Hematopoietic multipotent progenitor cell treated with erythropoietin and hydrocortisone succinate and interleukin-3 and kit ligand, for 8 days (in vitro differentiated cells): ENCODE results near the gene HOXB5.
A peak's percentile ranks its signal among the peaks of the same experiment; 100 is the strongest.

ENCODE experiments used
- DNase-seq: peaks from one replicate; pipeline ENCODE4 v3.0.0-alpha.2; 2015

Gene HOXB5

GRCh38 chr17:48558057-48558830 is 35.3 kb downstream of the HOXB5 start:
- no peak for DNase-seq

- no peak for DNase-seq
Observed at GRCh38 chr17:48556576-48557401, 36.8 kb downstream of the HOXB5 start.

- DNase-seq = no peak
Observed at GRCh38 chr17:48556229-48556575, 37.4 kb downstream of the HOXB5 start.

GRCh38 chr17:48555258-48556228 is 38.0 kb downstream of the HOXB5 start:
- DNase-seq = no peak

GRCh38 chr17:48554412-48555257 is 38.9 kb downstream of the HOXB5 start:
- no peak for DNase-seq

GRCh38 chr17:48553826-48554225 is 39.8 kb downstream of the HOXB5 start:
- no peak for DNase-seq

GRCh38 chr17:48553190-48553547 is 40.4 kb downstream of the HOXB5 start:
- DNase-seq = no peak

GRCh38 chr17:48552466-48553189 is 41.0 kb downstream of the HOXB5 start:
- no peak for DNase-seq

- no peak for DNase-seq
Observed at GRCh38 chr17:48551596-48552465, 41.7 kb downstream of the HOXB5 start.

- DNase-seq = no peak
Observed at GRCh38 chr17:48551214-48551555, 42.4 kb downstream of the HOXB5 start.

GRCh38 chr17:48550502-48551213 is 42.9 kb downstream of the HOXB5 start:
- DNase-seq = no peak

- no peak for DNase-seq
Observed at GRCh38 chr17:48549914-48550501, 43.6 kb downstream of the HOXB5 start.

- DNase-seq = no peak
Observed at GRCh38 chr17:48549281-48549630, 44.3 kb downstream of the HOXB5 start.

- DNase-seq = peak; percentile 40
Observed at GRCh38 chr17:48548523-48549280, 44.9 kb downstream of the HOXB5 start.

GRCh38 chr17:48547808-48548522 is 45.6 kb downstream of the HOXB5 start:
- DNase-seq = peak; percentile 80

- DNase-seq = peak; percentile 94
Observed at GRCh38 chr17:48546924-48547807, 46.4 kb downstream of the HOXB5 start.
